Fibroblast of upper back skin (primary cell): Measurements from ENCODE around the gene PLEKHM3.
"Not testable (repeated sequence)": the region's sequence is repeated elsewhere in the genome, so short reads cannot be mapped to it uniquely, and the experiment has no call there.

Experiments used
- DNase-seq: peaks from one replicate; pipeline ENCODE4 v3.0.0-alpha.2; 2013

Gene PLEKHM3

GRCh38 chr2:207914716-207915115 lies 110.6 kb downstream of the PLEKHM3 start:
- no peak for DNase-seq

- DNase-seq: no peak
These were observed 111.5 kb downstream of the PLEKHM3 start for GRCh38 chr2:207913772-207914358.

GRCh38 chr2:207911856-207912255 lies 113.5 kb downstream of the PLEKHM3 start:
- DNase-seq: no peak

GRCh38 chr2:207911215-207911614 lies 114.1 kb downstream of the PLEKHM3 start:
- DNase-seq: no peak

GRCh38 chr2:207906495-207906894 lies 118.8 kb downstream of the PLEKHM3 start:
- DNase-seq: not testable (repeated sequence)

GRCh38 chr2:207905546-207905945 lies 119.8 kb downstream of the PLEKHM3 start:
- no peak for DNase-seq

- no peak for DNase-seq
These were observed 122.1 kb downstream of the PLEKHM3 start for GRCh38 chr2:207903236-207903635.

- DNase-seq: no peak
These were observed 122.5 kb downstream of the PLEKHM3 start for GRCh38 chr2:207902821-207903220.

GRCh38 chr2:207901829-207902228 lies 123.5 kb downstream of the PLEKHM3 start:
- no peak for DNase-seq

- no peak for DNase-seq
These were observed 123.9 kb downstream of the PLEKHM3 start for GRCh38 chr2:207901401-207901800.

GRCh38 chr2:207898354-207898695 lies 127.0 kb downstream of the PLEKHM3 start:
- no peak for DNase-seq

- DNase-seq: no peak
These were observed 127.6 kb downstream of the PLEKHM3 start for GRCh38 chr2:207897541-207898353.

- no peak for DNase-seq
These were observed 128.6 kb downstream of the PLEKHM3 start for GRCh38 chr2:207896525-207897285.

GRCh38 chr2:207895274-207895860 lies 130.0 kb downstream of the PLEKHM3 start:
- no peak for DNase-seq

GRCh38 chr2:207892716-207893402 lies 132.5 kb downstream of the PLEKHM3 start:
- DNase-seq: no peak

- no peak for DNase-seq
These were observed 134.1 kb downstream of the PLEKHM3 start for GRCh38 chr2:207891086-207891844.

GRCh38 chr2:207887500-207887899 lies 137.8 kb downstream of the PLEKHM3 start:
- DNase-seq: no peak

- no peak for DNase-seq
These were observed 140.3 kb downstream of the PLEKHM3 start for GRCh38 chr2:207885010-207885409.

GRCh38 chr2:207884127-207884526 lies 141.2 kb downstream of the PLEKHM3 start:
- DNase-seq: no peak

GRCh38 chr2:207883002-207883780 lies 142.1 kb downstream of the PLEKHM3 start:
- DNase-seq: no peak

GRCh38 chr2:207881902-207882301 lies 143.4 kb downstream of the PLEKHM3 start:
- peak; percentile 25 for DNase-seq
